BE2C (cell line): Measurements from ENCODE around the gene VSX1.

Experiments
- DNase-seq: peaks from one replicate; pipeline ENCODE4 v3.0.0-alpha.2; 2020
- H3K27me3 ChIP-seq: fragments of 250-450 bp; sonication (Bioruptor Pico); 2 replicates; pipeline ENCODE4 v1.5.1; 2020; ENCODE audit warnings: mild to moderate bottlenecking
- H3K36me3 ChIP-seq: fragments of 250-450 bp; sonication (Bioruptor Pico); 2 replicates; pipeline ENCODE4 v1.5.1; 2020; ENCODE audit warnings: mild to moderate bottlenecking
- H3K4me1 ChIP-seq: fragments of 250-450 bp; sonication (Bioruptor Pico); 2 replicates; pipeline ENCODE4 v1.5.1; 2020
- H3K4me3 ChIP-seq: 2 replicates; pipeline ENCODE4 v1.5.1; 2011; ENCODE audit warnings: low read depth, low read length
- H3K9me3 ChIP-seq: fragments of 250-450 bp; sonication (Bioruptor Pico); 2 replicates; pipeline ENCODE4 v1.5.1; 2020
- TF ChIP-seq, protein P1 (sequence below): IDR thresholded peaks from 2 replicates; pipeline ENCODE4 v1.5.1; 2012; ENCODE audit warnings: mild to moderate bottlenecking, low read depth, low read length

Gene VSX1

GRCh38 chr20:25063981-25064380 lies 18.0 kb downstream of the VSX1 start:
- H3K4me1 ChIP-seq: no peaks in the 10 kb centered on the region
- H3K27me3 ChIP-seq: peaks cover 54% of the 10 kb centered on the region
- no peaks in the 10 kb centered on the region for H3K36me3 ChIP-seq
- TF ChIP-seq, protein P1, sequence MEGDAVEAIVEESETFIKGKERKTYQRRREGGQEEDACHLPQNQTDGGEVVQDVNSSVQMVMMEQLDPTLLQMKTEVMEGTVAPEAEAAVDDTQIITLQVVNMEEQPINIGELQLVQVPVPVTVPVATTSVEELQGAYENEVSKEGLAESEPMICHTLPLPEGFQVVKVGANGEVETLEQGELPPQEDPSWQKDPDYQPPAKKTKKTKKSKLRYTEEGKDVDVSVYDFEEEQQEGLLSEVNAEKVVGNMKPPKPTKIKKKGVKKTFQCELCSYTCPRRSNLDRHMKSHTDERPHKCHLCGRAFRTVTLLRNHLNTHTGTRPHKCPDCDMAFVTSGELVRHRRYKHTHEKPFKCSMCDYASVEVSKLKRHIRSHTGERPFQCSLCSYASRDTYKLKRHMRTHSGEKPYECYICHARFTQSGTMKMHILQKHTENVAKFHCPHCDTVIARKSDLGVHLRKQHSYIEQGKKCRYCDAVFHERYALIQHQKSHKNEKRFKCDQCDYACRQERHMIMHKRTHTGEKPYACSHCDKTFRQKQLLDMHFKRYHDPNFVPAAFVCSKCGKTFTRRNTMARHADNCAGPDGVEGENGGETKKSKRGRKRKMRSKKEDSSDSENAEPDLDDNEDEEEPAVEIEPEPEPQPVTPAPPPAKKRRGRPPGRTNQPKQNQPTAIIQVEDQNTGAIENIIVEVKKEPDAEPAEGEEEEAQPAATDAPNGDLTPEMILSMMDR: no peak
- H3K9me3 ChIP-seq: no peaks in the 10 kb centered on the region
- H3K4me3 ChIP-seq: no peak overlapping the region
- DNase-seq: no peak

GRCh38 chr20:25063546-25063945 lies 18.4 kb downstream of the VSX1 start:
- H3K27me3 ChIP-seq: peaks cover 58% of the 10 kb centered on the region
- no peak for DNase-seq
- H3K9me3 ChIP-seq: no peaks in the 10 kb centered on the region
- no peaks in the 10 kb centered on the region for H3K36me3 ChIP-seq
- H3K4me1 ChIP-seq: no peaks in the 10 kb centered on the region
- TF ChIP-seq, protein P1: no peak
- no peak overlapping the region for H3K4me3 ChIP-seq

GRCh38 chr20:25062841-25063240 lies 19.1 kb downstream of the VSX1 start:
- no peaks in the 10 kb centered on the region for H3K9me3 ChIP-seq
- H3K4me1 ChIP-seq: no peaks in the 10 kb centered on the region
- DNase-seq: no peak
- H3K36me3 ChIP-seq: no peaks in the 10 kb centered on the region
- no peak overlapping the region for H3K4me3 ChIP-seq
- H3K27me3 ChIP-seq: peaks cover 60% of the 10 kb centered on the region
- TF ChIP-seq, protein P1: no peak

DNA sequence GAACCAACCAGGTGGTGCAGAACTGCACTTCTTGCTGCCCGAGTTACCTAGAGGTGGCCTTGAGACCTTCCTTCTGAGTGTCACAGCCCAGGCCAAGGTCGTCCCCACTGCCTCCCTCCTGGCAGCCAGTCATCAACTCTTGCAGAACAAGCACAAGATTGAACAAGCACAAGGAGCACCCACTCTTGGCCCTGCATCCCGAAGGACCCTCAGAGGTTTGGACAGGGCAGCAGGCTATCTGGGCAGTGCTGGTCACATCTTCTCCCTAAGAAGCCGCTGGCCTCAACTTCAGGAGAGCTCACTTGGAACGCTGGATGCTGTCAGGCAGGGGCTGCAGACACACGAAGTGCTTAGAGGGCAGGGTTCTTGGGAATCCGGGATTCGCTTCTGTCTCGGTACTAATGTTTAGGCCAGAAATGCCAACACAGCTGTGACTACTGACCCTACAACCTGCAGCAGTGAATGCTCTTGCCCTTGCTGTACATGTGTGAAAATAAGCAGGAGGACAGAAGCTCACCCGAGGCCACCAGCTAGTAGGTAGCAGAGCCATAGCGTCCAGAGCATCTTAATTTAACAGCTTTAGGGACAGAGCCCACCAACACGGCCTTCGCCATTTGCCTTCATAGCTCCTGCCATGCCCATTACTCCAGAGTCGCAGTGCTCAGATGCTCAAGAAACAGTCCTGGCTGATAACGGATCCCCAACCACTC lies 20.0 kb downstream of the VSX1 start:
- Histone ChIP-seq H3K4me1 (no peaks in the 10 kb centered on the region), H3K4me3 (no peak overlapping the region), H3K9me3 (no peaks in the 10 kb centered on the region), H3K36me3 (no peaks in the 10 kb centered on the region), H3K27me3 (peaks cover 68% of the 10 kb centered on the region)
- TF ChIP-seq, protein P1: no peak
- DNase-seq: no peak

DNA sequence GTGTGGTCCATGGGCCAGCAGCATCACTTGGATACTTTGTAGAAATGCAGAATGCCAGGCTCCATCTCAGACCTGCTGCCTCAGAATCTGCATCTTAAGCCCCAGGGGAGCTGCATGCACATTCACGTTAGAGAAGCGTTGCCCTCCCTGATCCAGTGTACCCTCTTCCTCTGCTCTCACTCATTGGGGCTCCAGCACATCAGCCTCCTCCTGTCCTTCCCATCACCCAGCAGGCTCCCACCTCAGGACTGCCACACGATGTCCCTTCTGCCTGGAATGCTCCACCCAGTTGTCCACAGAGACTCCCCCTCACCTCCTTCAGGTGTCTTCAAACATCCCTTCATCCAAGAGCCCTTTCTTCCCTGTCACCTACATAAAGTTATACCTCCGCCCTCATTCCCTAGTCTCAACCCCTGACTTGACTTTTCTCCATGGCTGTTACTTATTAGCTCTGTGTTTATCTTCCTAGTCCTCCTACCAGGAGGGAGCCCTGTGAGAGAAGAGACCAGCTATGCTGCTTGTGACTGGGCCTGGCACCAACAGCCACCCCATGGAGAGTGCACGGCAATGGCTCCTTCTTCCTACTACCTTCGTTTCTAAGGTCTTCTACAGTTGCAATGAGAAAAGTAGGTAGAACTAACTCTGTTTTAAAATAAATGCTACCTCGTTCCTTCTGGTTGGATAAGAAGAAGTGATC lies 20.7 kb downstream of the VSX1 start:
- DNase-seq: no peak
- no peaks in the 10 kb centered on the region for H3K9me3 ChIP-seq
- H3K4me3 ChIP-seq: no peak overlapping the region
- H3K4me1 ChIP-seq: no peaks in the 10 kb centered on the region
- peaks cover 75% of the 10 kb centered on the region for H3K27me3 ChIP-seq
- no peaks in the 10 kb centered on the region for H3K36me3 ChIP-seq
- TF ChIP-seq, protein P1: no peak

DNA sequence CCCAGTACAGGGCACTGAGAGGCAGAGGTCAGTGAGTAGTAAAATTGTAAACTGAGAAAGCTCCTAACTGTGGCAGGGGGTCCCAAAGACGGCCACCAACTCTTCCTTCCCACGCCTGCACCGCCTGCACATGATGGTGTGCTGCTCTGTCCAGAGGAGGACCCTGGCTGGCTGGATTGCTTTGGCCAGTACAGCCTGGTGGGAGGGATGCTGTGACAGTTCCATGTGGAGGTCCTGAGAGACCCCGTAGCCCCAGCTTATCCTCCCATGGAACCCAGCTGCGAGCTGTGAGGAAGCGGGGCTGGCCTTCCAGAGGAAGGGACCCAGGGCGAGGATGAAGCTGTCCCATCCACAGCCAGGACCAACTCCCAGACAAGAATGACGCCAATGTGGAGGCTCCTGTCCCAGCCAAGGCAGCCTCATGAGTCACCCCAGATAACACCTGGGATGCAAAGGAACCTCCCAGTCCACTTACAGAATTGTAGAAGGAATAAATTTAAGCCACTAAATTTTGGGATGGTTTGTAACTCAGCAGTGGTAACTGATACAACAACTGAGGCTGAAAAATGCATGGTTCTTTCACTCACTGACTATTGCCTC lies 22.0 kb downstream of the VSX1 start:
- Histone ChIP-seq H3K27me3 (peaks cover 81% of the 10 kb centered on the region), H3K36me3 (no peaks in the 10 kb centered on the region), H3K9me3 (no peaks in the 10 kb centered on the region), H3K4me1 (no peaks in the 10 kb centered on the region), H3K4me3 (no peak overlapping the region)
- DNase-seq: no peak
- TF ChIP-seq, protein P1: no peak
